Smooth muscle cell (in vitro differentiated cells): ENCODE data around the gene RPF1. TPM values are rescaled to one million over a fixed set of nuclear protein-coding genes. Genes with fewer than 3 reads are reported as not detected.

ENCODE experiments used
- DNase-seq: peaks from one replicate; lab custom pipeline; 2025; ENCODE audit not compliant: unreplicated experiment; lab: John Stamatoyannopoulos, UW
- H2AFZ ChIP-seq: fragments of 200-600 bp; sonication (generic); 2 replicates; pipeline ENCODE4 v1.6.0; 2016; ENCODE audit warnings: antibody characterized with exemption, low read depth, mild to moderate bottlenecking
- H3F3A ChIP-seq: fragments of 200-600 bp; sonication (generic); 2 replicates; pipeline ENCODE4 v1.6.0; 2017; ENCODE audit warnings: antibody characterized with exemption, low read depth
- H3K27ac ChIP-seq: fragments of 200-600 bp; sonication (generic); 2 replicates; pipeline ENCODE4 v1.5.1; 2016; ENCODE audit warnings: low read depth, mild to moderate bottlenecking
- H3K27me3 ChIP-seq: fragments of 200-600 bp; sonication (generic); 2 replicates; pipeline ENCODE4 v1.6.1; 2016; ENCODE audit warnings: low read depth, mild to moderate bottlenecking
- H3K36me3 ChIP-seq: fragments of 200-600 bp; sonication (generic); 2 replicates; pipeline ENCODE4 v1.5.1; 2016; ENCODE audit warnings: low read depth
- H3K4me1 ChIP-seq: fragments of 200-600 bp; sonication (generic); 2 replicates; pipeline ENCODE4 v1.5.1; 2016; ENCODE audit warnings: low read depth
- H3K4me2 ChIP-seq: fragments of 200-600 bp; sonication (generic); 2 replicates; pipeline ENCODE4 v1.6.0; 2016; ENCODE audit warnings: mild to moderate bottlenecking
- H3K4me3 ChIP-seq: fragments of 200-600 bp; sonication (generic); 2 replicates; pipeline ENCODE4 v1.5.1; 2016; ENCODE audit warnings: mild to moderate bottlenecking
- H3K79me2 ChIP-seq: fragments of 200-600 bp; sonication (generic); 2 replicates; pipeline ENCODE4 v1.6.0; 2016; ENCODE audit warnings: low read depth, mild to moderate bottlenecking
- H3K9ac ChIP-seq: fragments of 200-600 bp; sonication (generic); 2 replicates; pipeline ENCODE4 v1.6.0; 2016; ENCODE audit warnings: low read depth
- H3K9me3 ChIP-seq: fragments of 200-600 bp; sonication (generic); replicated peaks from 2 replicates; pipeline ENCODE4 v1.5.1; 2016; ENCODE audit warnings: low read depth
- H4K20me1 ChIP-seq: fragments of 200-600 bp; sonication (generic); 2 replicates; pipeline ENCODE4 v1.6.0; 2016; ENCODE audit warnings: low read depth
- CTCF ChIP-seq: fragments of 200-600 bp; sonication (generic); IDR thresholded peaks from 2 replicates; pipeline ENCODE4 v1.5.1; 2017; ENCODE audit warnings: borderline replicate concordance, mild to moderate bottlenecking, antibody characterized with exemption; ENCODE audit not compliant: insufficient read depth, poor library complexity, severe bottlenecking
- WGBS: methylation state at CpG from one replicate; pipeline ENCODE4 v1.1.7; 2016; ENCODE audit warnings: low lambda C conversion rate; 5-methylcytosine and 5-hydroxymethylcytosine counted together
- polyA plus RNA-seq: library from polyadenylated mRNA; unstranded; fragments of >200 nt; fragmentation: Nextera tagmentation; extraction: Ambion mirVana; gene quantifications from 2 replicates; pipeline ENCODE4 v1.2.1, GENCODE V29; 2016
- total RNA-seq: library from RNA; depleted of rRNA; stranded (reverse); fragments of >200 nt; gene quantifications from 2 replicates; pipeline ENCODE4 v1.2.3, GENCODE V29; 2014

RPF1 gene
- total and polyA plus RNA-seq, 2 experiments from 2014 or later: 33.2 to 78.9 TPM

- peaks cover 42% of the 10 kb centered on the region for H3K79me2 ChIP-seq
- peaks cover 23% of the 10 kb centered on the region for H3K36me3 ChIP-seq
- 72% methylated on average over 2 of the region's 2 CpGs for WGBS
Measured at GRCh38 chr1:84497631-84498275, 18.7 kb downstream of the RPF1 start.

GRCh38 chr1:84502927-84503326 is 23.9 kb downstream of the RPF1 start:
- peaks cover 73% of the 10 kb centered on the region for H3K79me2 ChIP-seq
- H3F3A ChIP-seq: peaks cover 19% of the 10 kb centered on the region
- no peak for DNase-seq
- H2AFZ ChIP-seq: no peak overlapping the region
- H3K9ac ChIP-seq: no peak overlapping the region
- no peaks in the 10 kb centered on the region for H3K9me3 ChIP-seq
- no peak overlapping the region for H3K27ac ChIP-seq
- H3K4me1 ChIP-seq: peaks cover 23% of the 10 kb centered on the region
- no peak for TF ChIP-seq CTCF
- peak overlapping the region; percentile 91 for H3K4me2 ChIP-seq
- H3K4me3 ChIP-seq: peak overlapping the region; percentile 88
- H3K27me3 ChIP-seq: no peaks in the 10 kb centered on the region
- peaks cover 4% of the 10 kb centered on the region for H3K36me3 ChIP-seq
- H4K20me1 ChIP-seq: peaks cover 74% of the 10 kb centered on the region
- WGBS: 88% methylated on average over 5 of the region's 5 CpGs

More at GRCh38 chr1:84497631-84498275, 18.7 kb downstream of the RPF1 start:
- Histone ChIP-seq H3K4me1 (no peaks in the 10 kb centered on the region), H3K4me3 (no peak overlapping the region), H3K27me3 (no peaks in the 10 kb centered on the region), H3K27ac (peak overlapping the region; percentile 33), H3K9me3 (no peaks in the 10 kb centered on the region), H2AFZ (no peak overlapping the region), H3F3A (peaks cover 41% of the 10 kb centered on the region), H3K9ac (no peak overlapping the region), H3K4me2 (no peak overlapping the region), H4K20me1 (peaks cover 58% of the 10 kb centered on the region)
- no peak for TF ChIP-seq CTCF
- DNase-seq: no peak

- no peak for DNase-seq
- H3K4me2 ChIP-seq: peak overlapping the region; percentile 91
- no peak for TF ChIP-seq CTCF
- H3K79me2 ChIP-seq: peaks cover 61% of the 10 kb centered on the region
- H3K27me3 ChIP-seq: no peaks in the 10 kb centered on the region
- no peaks in the 10 kb centered on the region for H3K36me3 ChIP-seq
- peaks cover 55% of the 10 kb centered on the region for H4K20me1 ChIP-seq
- H3K4me1 ChIP-seq: peaks cover 23% of the 10 kb centered on the region
- H3F3A ChIP-seq: peaks cover 14% of the 10 kb centered on the region
- no peaks in the 10 kb centered on the region for H3K9me3 ChIP-seq
- H3K4me3 ChIP-seq: peak overlapping the region; percentile 88
- WGBS: 10% methylated on average over 17 of the region's 17 CpGs
- no peak overlapping the region for H2AFZ ChIP-seq
- peak overlapping the region; percentile 93 for H3K9ac ChIP-seq
- H3K27ac ChIP-seq: peak overlapping the region; percentile 98
Measured at GRCh38 chr1:84504580-84505492, 25.8 kb downstream of the RPF1 start.
